Measurements from ENCODE around the gene ZKSCAN7. TPM values are rescaled to one million over a fixed set of nuclear protein-coding genes. Genes with fewer than 3 reads are reported as not detected.

Gene ZKSCAN7
- polyA plus RNA-seq, 1 of the 3 experiments (the other 2 are of a cell fraction): 5.4 TPM

- TF ChIP-seq FOXJ3 (CRISPR knock-in tag; IDR thresholded peaks at IDR 0.05): no peak
- TF ChIP-seq USF1 (IDR thresholded peaks at IDR 0.05; ENCODE audit: borderline replicate concordance, low read depth): no peak
- no peak for TF ChIP-seq RCOR1 (IDR thresholded peaks at IDR 0.05; ENCODE audit: low read length)
- TF ChIP-seq ELF1 (IDR thresholded peaks at IDR 0.05): no peak
- TF ChIP-seq TAF1 (IDR thresholded peaks at IDR 0.05; ENCODE audit: borderline replicate concordance, low read depth, low read length): no peak
- no peak for TF ChIP-seq FOSL2 (IDR thresholded peaks at IDR 0.05; ENCODE audit: borderline replicate concordance, low read depth)
- Histone ChIP-seq H3K27me3 (ENCODE audit: insufficient read depth) (no peaks in the 10 kb centered on the region), H3K79me2 (ENCODE audit: insufficient read depth) (peaks cover 4% of the 10 kb centered on the region; the same call in 1 of the 2 replicates), H3K27ac (ENCODE audit: low read depth in 2 of 2, low read length in 1 of 2) (no peak overlapping the region), H3K4me1 (ENCODE audit: control insufficient read depth in 1 of 2, insufficient read depth in 2 of 2, low read depth in 1 of 2, low read length in 1 of 2) (peaks cover 0 to 12% of the 10 kb centered on the region in 2 experiments; a peak in 2 of 4 replicates), H4K20me1 (ENCODE audit: insufficient read depth) (no peaks in the 10 kb centered on the region), H3F3A (replicated peaks; ENCODE audit: insufficient read depth) (no peaks in the 10 kb centered on the region), H3K4me3 (ENCODE audit: low read depth in 2 of 2, low read length in 1 of 2) (no peak overlapping the region), H3K36me3 (replicated peaks in 1 of 2; ENCODE audit: control insufficient read depth in 1 of 2, insufficient read depth in 2 of 2, low read length in 1 of 2) (peaks cover 49 to 57% of the 10 kb centered on the region in 2 experiments), H3K9ac (no peak overlapping the region), H3K9me2 (no peaks in the 10 kb centered on the region), H3K4me2 (no peak overlapping the region), H3K9me3 (no peaks in the 10 kb centered on the region), H2AFZ (ENCODE audit: low read depth) (no peak overlapping the region)
- DNase-seq: no peak
- ChIA-PET CTCF (no interaction called here), POLR2A (no interaction called here)
- 75% methylated on average over 1 of the region's 1 CpG for WGBS (ENCODE audit: low lambda C conversion rate)
Measured at GRCh38 chr3:44561076-44561475, 6.1 kb downstream of the ZKSCAN7 start.

- TF ChIP-seq TEAD4 (IDR thresholded peaks at IDR 0.05; ENCODE audit: borderline replicate concordance, insufficient read depth): no peak
- TF ChIP-seq MAX (IDR thresholded peaks at IDR 0.05; ENCODE audit: low read depth): no peak
- no peak for TF ChIP-seq NFIC (IDR thresholded peaks at IDR 0.05; ENCODE audit: borderline replicate concordance)
- TF ChIP-seq ZBTB33 (IDR thresholded peaks at IDR 0.05; ENCODE audit: borderline replicate concordance, low read depth): no peak
- TF ChIP-seq USF1 (IDR thresholded peaks at IDR 0.05; ENCODE audit: borderline replicate concordance, low read depth): no peak
- no peak for TF ChIP-seq POLR2AphosphoS5 (IDR thresholded peaks at IDR 0.05; ENCODE audit: low read depth, low read length)
- no peak for TF ChIP-seq IRF3 (IDR thresholded peaks at IDR 0.05; ENCODE audit: low read depth, low read length)
- TF ChIP-seq JUND (IDR thresholded peaks at IDR 0.05): no peak
- no peak for TF ChIP-seq ELF1 (IDR thresholded peaks at IDR 0.05)
- no peak for TF ChIP-seq CHD2 (IDR thresholded peaks at IDR 0.05; ENCODE audit: low read length, partially characterized antibody)
- no peak for TF ChIP-seq MEF2A (IDR thresholded peaks at IDR 0.05; ENCODE audit: borderline replicate concordance, low read depth)
- TF ChIP-seq EZH2phosphoT487 (IDR thresholded peaks at IDR 0.05; ENCODE audit: borderline replicate concordance, low read depth): no peak
- TF ChIP-seq RAD21 (IDR thresholded peaks at IDR 0.05; ENCODE audit: low read length): no peak
- TF ChIP-seq FOXJ3 (CRISPR knock-in tag; IDR thresholded peaks at IDR 0.05): no peak
- TF ChIP-seq RXRA (IDR thresholded peaks at IDR 0.05; ENCODE audit: borderline replicate concordance, low read depth): no peak
- Histone ChIP-seq H3K4me2 (no peak overlapping the region), H3K4me1 (ENCODE audit: control insufficient read depth in 1 of 2, insufficient read depth in 2 of 2, low read depth in 1 of 2, low read length in 1 of 2) (peaks cover 0 to 5% of the 10 kb centered on the region in 2 experiments; a peak in 1 of 4 replicates), H2AFZ (ENCODE audit: low read depth) (no peak overlapping the region), H3K9me3 (no peaks in the 10 kb centered on the region), H3K27ac (ENCODE audit: low read depth in 2 of 2, low read length in 1 of 2) (no peak overlapping the region), H3K36me3 (replicated peaks in 1 of 2; ENCODE audit: control insufficient read depth in 1 of 2, insufficient read depth in 2 of 2, low read length in 1 of 2) (peaks cover 50 to 57% of the 10 kb centered on the region in 2 experiments), H3F3A (replicated peaks; ENCODE audit: insufficient read depth) (no peaks in the 10 kb centered on the region), H3K27me3 (ENCODE audit: insufficient read depth) (no peaks in the 10 kb centered on the region), H3K9ac (no peak overlapping the region), H3K79me2 (ENCODE audit: insufficient read depth) (no peaks in the 10 kb centered on the region), H4K20me1 (ENCODE audit: insufficient read depth) (no peaks in the 10 kb centered on the region), H3K9me2 (no peaks in the 10 kb centered on the region), H3K4me3 (ENCODE audit: low read depth in 2 of 2, low read length in 1 of 2) (no peak overlapping the region; a peak in 1 of 4 replicates)
- no peak for DNase-seq
- POLR2A ChIA-PET: no interaction called here
- CTCF ChIA-PET: no interaction called here
- WGBS (ENCODE audit: low lambda C conversion rate): 78% methylated on average over 3 of the region's 3 CpGs
Measured at GRCh38 chr3:44562147-44562546, 7.2 kb downstream of the ZKSCAN7 start.

Measured in SK-N-SH (cell line).